Thoracic aorta (tissue), 2 donors: ENCODE measurements around the gene PLPPR1. TPM values are rescaled to one million over a fixed set of nuclear protein-coding genes. Genes with fewer than 3 reads are reported as not detected.

Experiments used
- ATAC-seq: fragments of 150-250 bp; one replicate; pipeline ENCODE4 v1.8.0; 2017; ENCODE audit warnings: low read depth; ENCODE audit not compliant: insufficient number of reproducible peaks, low FRiP score
- DNase-seq: peaks from one replicate; pipeline ENCODE4 v3.0.0-alpha.2; 2020; ENCODE audit warnings: low spot score
- H3K27ac ChIP-seq, 2 donors: fragments of 200-600 bp; sonication (generic); 1 replicate in 1 of 2; 2 replicates in 1 of 2; pipeline ENCODE4 v1.5.1; 2016; ENCODE audit warnings: mild to moderate bottlenecking in 2 of 2, moderate library complexity in 2 of 2
- H3K27me3 ChIP-seq: fragments of 200-600 bp; sonication (generic); replicated peaks from 2 replicates; pipeline ENCODE4 v1.6.0; 2016; ENCODE audit warnings: mild to moderate bottlenecking; ENCODE audit not compliant: insufficient read depth
- H3K36me3 ChIP-seq: fragments of 200-600 bp; sonication (generic); one replicate; pipeline ENCODE4 v1.5.1; 2016
- H3K4me1 ChIP-seq, 2 donors: fragments of 200-600 bp; sonication (generic); 1 replicate in 1 of 2; 2 replicates in 1 of 2; pipeline versions ENCODE4 v1.5.1 to v1.6.0; 2016; ENCODE audit warnings: low read depth in 2 of 2, mild to moderate bottlenecking in 1 of 2; ENCODE audit not compliant: control insufficient read depth in 1 of 2
- H3K4me3 ChIP-seq: fragments of 200-600 bp; sonication (generic); 2 replicates; pipeline ENCODE4 v1.5.1; 2016; ENCODE audit warnings: mild to moderate bottlenecking
- H3K9me3 ChIP-seq: fragments of 200-600 bp; sonication (generic); 2 replicates; pipeline ENCODE4 v1.5.1; 2016
- CTCF ChIP-seq: fragments of 200-600 bp; sonication (generic); IDR thresholded peaks from one replicate; pipeline ENCODE4 v1.5.1; 2019; ENCODE audit warnings: antibody characterized with exemption
- total RNA-seq, 2 donors: library from RNA; depleted of rRNA; stranded (reverse); fragments of >200 nt; gene quantifications; one replicate each; pipeline versions ENCODE4 v1.1.0 to v1.2.3, GENCODE V29; 2016

PLPPR1 gene
- total RNA-seq, 2 donors from 2014 or later, result not detected

GRCh38 chr9:101333926-101334702 lies 305.6 kb downstream of the PLPPR1 start:
- H3K27me3 ChIP-seq, result no peaks in the 10 kb centered on the region
- no peak overlapping the region for H3K4me3 ChIP-seq
- no peak for DNase-seq
- no peaks in the 10 kb centered on the region for H3K9me3 ChIP-seq
- no peaks in the 10 kb centered on the region for H3K4me1 ChIP-seq
- no peak for ATAC-seq
- H3K36me3 ChIP-seq, result no peaks in the 10 kb centered on the region
- no peak for TF ChIP-seq CTCF
- H3K27ac ChIP-seq, result no peak overlapping the region

GRCh38 chr9:101336091-101336490 lies 307.6 kb downstream of the PLPPR1 start:
- Histone ChIP-seq H3K27me3 (no peaks in the 10 kb centered on the region), H3K4me3 (no peak overlapping the region), H3K4me1 (no peaks in the 10 kb centered on the region), H3K9me3 (no peaks in the 10 kb centered on the region), H3K27ac (no peak overlapping the region), H3K36me3 (no peaks in the 10 kb centered on the region)
- DNase-seq (no peak), ATAC-seq (no peak)
- no peak for TF ChIP-seq CTCF

- DNase-seq, result no peak
- H3K9me3 ChIP-seq, result no peaks in the 10 kb centered on the region
- no peak for TF ChIP-seq CTCF
Observed at GRCh38 chr9:101337237-101337636, 308.7 kb downstream of the PLPPR1 start.

GRCh38 chr9:101341958-101342357 lies 313.4 kb downstream of the PLPPR1 start:
- Histone ChIP-seq H3K27me3 (no peaks in the 10 kb centered on the region), H3K9me3 (no peaks in the 10 kb centered on the region), H3K4me1 (no peaks in the 10 kb centered on the region), H3K36me3 (no peaks in the 10 kb centered on the region), H3K4me3 (no peak overlapping the region), H3K27ac (no peak overlapping the region)
- DNase-seq, result no peak
- ATAC-seq, result no peak
- no peak for TF ChIP-seq CTCF

More at GRCh38 chr9:101337237-101337636, 308.7 kb downstream of the PLPPR1 start:
- Histone ChIP-seq H3K27me3 (no peaks in the 10 kb centered on the region), H3K27ac (no peak overlapping the region), H3K4me3 (no peak overlapping the region), H3K4me1 (no peaks in the 10 kb centered on the region), H3K36me3 (no peaks in the 10 kb centered on the region)
- ATAC-seq, result no peak

GRCh38 chr9:101342595-101342994 lies 314.1 kb downstream of the PLPPR1 start:
- no peaks in the 10 kb centered on the region for H3K36me3 ChIP-seq
- no peak overlapping the region for H3K27ac ChIP-seq
- TF ChIP-seq CTCF, result no peak
- H3K9me3 ChIP-seq, result no peaks in the 10 kb centered on the region
- DNase-seq (no peak), ATAC-seq (no peak)
- no peaks in the 10 kb centered on the region for H3K4me1 ChIP-seq
- H3K4me3 ChIP-seq, result no peak overlapping the region
- H3K27me3 ChIP-seq, result no peaks in the 10 kb centered on the region
